ENCODE data around the gene SIN3A. TPM values are rescaled to one million over a fixed set of nuclear protein-coding genes. Genes with fewer than 3 reads are reported as not detected.

Gene SIN3A
- 22.4 and 27.6 TPM in 2 replicates for total RNA-seq

DNA sequence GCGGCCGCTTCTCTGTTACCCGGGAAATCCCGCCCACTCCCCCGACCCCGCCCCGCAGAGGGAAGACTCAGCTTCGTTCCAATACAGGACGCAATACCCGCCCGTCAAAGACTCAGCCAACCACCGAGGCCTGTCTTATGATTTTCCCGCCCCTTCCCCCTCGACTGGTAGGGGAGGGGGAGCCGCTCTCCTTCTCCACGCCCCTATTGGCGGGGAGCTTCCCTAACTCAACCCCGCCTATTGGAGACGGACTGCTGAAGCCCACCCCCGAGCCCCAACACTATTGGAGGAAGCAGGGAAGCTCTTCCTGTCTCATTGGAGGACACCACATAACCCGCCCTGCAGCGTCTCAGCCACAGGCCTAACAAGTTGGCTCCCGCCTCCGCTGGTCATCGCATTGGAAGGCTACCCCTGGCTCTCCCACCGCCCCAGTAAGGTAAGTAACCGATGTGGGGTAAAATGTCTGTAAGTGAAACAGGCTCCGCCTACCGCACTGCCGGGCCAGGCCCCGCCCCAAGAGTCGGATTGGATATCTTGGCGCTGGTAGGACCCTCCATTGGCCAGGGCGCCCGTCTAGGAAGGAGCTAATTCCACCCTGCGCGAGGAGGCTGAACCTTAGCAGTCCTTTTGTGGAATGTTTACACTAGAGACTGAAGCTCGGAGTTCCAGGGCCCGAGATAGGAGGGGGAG is at the start of gene SIN3A:
Gene SIN3A, minus strand, starts transcription at position 17 of the 690 bp plus-strand sequence. CDS start 21,315 bp downstream, outside the sequence.

DNA sequence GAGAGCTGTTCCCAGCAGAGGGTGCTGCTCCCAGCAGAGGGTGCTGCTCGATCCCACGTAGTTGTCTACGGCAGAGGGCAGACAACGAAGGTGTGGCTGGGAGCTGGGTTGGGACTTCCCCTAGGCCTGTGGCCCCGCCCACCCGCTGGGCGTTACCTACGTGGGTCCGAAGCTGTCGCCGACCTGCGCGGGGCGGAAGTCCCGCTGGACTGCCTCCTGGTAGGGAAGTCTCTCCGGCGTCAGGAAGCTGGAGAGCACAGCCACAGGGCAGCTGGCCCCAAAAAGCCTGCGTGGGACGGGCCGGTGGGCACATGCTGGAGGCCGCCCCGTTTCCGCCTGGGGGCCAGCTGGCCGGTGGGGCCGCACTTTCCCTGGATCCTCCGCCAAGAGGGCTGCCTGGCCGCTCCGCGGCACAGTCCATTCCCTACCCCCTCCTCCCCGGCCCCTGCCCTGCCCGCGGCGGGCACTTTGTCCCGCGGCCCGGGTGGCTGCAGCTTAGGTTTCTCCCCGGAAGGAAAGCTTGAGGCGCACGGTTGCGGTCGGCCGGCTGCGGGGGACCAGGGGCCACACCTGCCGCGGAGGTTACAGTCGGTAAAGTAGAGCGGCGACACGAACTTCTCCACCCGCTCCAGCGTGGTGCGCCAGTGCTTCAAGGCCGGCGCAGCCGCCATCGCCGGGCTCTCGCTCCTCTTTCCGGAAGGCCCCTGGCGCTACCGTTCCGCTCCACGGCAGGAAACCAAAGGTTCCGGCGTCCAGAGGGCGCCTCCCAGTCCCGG is 83.4 kb downstream of the SIN3A start, which contains the start of gene MAN2C1:
Gene MAN2C1, minus strand, starts transcription at position 695 of the 776 bp plus-strand sequence. Its CDS starts 24 bp downstream, at position 671.

DNA sequence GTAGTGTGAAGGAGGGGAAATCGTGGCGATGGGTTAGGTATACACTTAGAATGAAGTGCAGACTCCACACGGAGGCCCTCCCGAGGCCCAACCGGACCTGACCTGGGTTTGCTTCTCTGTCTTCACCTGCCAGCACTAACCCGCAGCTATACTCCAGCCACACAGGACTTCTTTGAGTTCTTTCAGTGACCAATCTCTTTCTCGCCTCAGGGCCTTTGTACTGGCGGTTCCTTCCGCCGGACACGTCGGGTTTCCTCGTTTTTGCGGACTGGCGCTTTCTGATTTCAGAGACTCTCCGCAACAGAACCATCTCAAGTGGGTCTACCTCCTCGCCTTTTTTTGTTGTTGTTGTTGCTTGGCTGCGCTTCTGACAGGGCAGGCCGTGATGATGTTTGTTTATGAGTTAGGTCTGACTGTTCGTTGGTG is 104.7 kb downstream of the SIN3A start, which contains the start of gene NEIL1:
Gene NEIL1, plus strand, starts transcription at position 244 of the 426 bp plus-strand sequence. CDS start 1,867 bp downstream, outside the sequence.

DNA sequence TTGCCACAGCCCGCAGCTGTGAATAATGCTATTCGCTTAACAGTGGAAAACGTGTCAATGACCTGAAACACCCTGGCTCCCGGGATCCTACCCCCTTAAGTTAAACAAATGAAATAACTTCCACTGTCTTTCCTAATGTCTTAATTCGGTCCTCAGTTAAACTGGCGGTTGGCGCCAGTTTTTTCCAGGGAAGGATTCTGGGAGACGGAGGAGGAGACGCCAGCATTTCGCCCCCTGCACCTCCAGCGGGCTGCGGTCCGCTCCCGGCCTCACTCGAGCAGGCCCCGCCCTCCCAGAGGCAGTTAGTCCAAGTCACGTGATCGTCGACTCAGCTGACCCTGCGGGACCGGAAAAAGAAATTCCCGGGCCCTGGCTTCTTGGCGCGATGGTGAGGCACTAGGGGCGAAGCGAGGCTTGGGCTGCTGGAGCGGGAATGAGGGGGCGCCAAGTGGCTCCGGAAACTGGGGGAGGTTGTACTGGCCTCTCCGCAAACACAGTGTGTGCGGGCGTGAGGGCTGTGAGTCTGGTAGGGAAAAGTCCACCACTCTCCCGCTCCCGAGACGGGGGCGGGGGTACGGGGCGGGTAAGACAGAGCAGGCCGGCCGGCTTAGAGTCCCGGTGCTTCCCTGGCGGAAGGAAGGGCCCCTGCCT is 115.7 kb downstream of the SIN3A start, which contains the start of gene COMMD4:
Gene COMMD4, plus strand, starts transcription at position 359 of the 651 bp plus-strand sequence. Its CDS starts 27 bp downstream, at position 386.

Other genes with a start within 250 kb of the SIN3A start
- 12.6 and 19.0 TPM in 2 replicates for gene C15orf39, start 249.8 kb downstream of the SIN3A start, total RNA-seq
- gene GOLGA6C, start 193.4 kb downstream of the SIN3A start, total RNA-seq: not detected in 2 replicates
- not detected in 2 replicates for gene GOLGA6D, start 168.9 kb downstream of the SIN3A start, total RNA-seq
- 68.0 and 86.5 TPM in 2 replicates for gene COMMD4, start 115.6 kb downstream of the SIN3A start, total RNA-seq
- gene NEIL1, start 104.7 kb downstream of the SIN3A start, total RNA-seq: 4.0 and 4.4 TPM in 2 replicates
- 52.0 and 87.0 TPM in 2 replicates for gene MAN2C1, start 83.1 kb downstream of the SIN3A start, total RNA-seq
- 22.2 and 24.0 TPM in 2 replicates for gene PTPN9, start 127.6 kb upstream of the SIN3A start, total RNA-seq
- 19.0 and 21.7 TPM in 2 replicates for gene SNUPN, start 174.0 kb upstream of the SIN3A start, total RNA-seq
- gene IMP3, start 188.5 kb upstream of the SIN3A start, total RNA-seq: 92.0 and 159 TPM in 2 replicates
- 36.1 and 36.6 TPM in 2 replicates for gene SNX33, start 196.2 kb upstream of the SIN3A start, total RNA-seq